Esophagus squamous epithelium (tissue), 4 donors: Measurements from ENCODE around the gene CBX4.

Experiments
- POLR2A ChIP-seq, 4 donors: fragments of 450-650 bp; IDR thresholded peaks; one replicate each; pipeline ENCODE4 v1.6.1; 2017; ENCODE audit warnings: antibody characterized with exemption in 4 of 4, mild to moderate bottlenecking in 4 of 4, moderate library complexity in 3 of 4
- TF ChIP-seq, protein P1 (sequence below), 6 experiments: fragments of 450-650 bp in 4 of 6; fragments of 200-600 bp in 2 of 6; sonication (generic) in 2 of 6; IDR thresholded peaks; one replicate each; pipeline ENCODE4 v1.5.1; 2016 to 2019; ENCODE audit warnings: antibody characterized with exemption in 6 of 6, mild to moderate bottlenecking in 4 of 6, moderate library complexity in 4 of 6

DNA sequence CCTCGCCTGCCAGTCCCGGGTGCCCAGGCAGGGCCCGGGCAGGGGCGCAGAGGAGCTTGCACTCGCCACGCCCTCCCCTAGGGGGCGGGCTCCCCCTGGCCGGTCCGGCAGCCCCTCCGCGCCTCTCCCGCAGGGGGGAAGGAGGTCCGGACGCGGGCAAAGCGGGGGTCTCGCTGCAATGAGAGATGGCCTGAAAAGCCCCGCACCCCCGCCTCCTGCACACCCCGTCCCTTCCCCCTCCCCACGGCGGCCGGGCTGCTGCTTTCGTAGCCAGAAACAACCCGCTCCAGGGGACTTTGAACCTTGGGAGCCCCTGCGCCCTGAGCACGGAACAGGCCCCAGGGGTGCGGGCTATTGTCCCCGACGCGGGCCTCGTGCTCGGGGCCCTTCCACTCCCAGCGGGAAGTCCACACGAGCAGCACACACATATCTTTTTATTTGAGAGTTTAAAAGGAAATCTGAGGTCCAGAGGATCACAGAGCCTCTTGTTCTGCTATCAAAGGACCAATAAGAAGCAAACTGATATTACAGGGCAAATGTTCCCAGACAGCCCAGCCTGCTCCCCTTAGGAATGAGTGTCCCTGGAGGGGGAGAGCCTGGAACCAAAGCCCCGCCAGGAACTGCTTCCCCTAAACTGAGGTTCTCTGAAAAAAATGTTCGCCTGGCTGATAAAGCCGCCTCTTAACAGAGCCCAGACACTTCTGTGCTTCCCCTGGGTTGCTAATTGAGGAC lies 5.8 kb upstream of the CBX4 start:
- TF ChIP-seq, protein P1, sequence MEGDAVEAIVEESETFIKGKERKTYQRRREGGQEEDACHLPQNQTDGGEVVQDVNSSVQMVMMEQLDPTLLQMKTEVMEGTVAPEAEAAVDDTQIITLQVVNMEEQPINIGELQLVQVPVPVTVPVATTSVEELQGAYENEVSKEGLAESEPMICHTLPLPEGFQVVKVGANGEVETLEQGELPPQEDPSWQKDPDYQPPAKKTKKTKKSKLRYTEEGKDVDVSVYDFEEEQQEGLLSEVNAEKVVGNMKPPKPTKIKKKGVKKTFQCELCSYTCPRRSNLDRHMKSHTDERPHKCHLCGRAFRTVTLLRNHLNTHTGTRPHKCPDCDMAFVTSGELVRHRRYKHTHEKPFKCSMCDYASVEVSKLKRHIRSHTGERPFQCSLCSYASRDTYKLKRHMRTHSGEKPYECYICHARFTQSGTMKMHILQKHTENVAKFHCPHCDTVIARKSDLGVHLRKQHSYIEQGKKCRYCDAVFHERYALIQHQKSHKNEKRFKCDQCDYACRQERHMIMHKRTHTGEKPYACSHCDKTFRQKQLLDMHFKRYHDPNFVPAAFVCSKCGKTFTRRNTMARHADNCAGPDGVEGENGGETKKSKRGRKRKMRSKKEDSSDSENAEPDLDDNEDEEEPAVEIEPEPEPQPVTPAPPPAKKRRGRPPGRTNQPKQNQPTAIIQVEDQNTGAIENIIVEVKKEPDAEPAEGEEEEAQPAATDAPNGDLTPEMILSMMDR (IDR thresholded peaks at IDR 0.05) = peak; percentile 32 to 72 (median 44)
- TF ChIP-seq POLR2A (IDR thresholded peaks at IDR 0.05) = no peak
